OCI-LY3 (cell line): Measurements from ENCODE around the gene NFIA.

Experiments
- CTCF ChIP-seq: fragments of 200-600, 300-600 bp; sonication (generic); IDR thresholded peaks from 2 replicates; pipeline ENCODE4 v1.5.1; 2014; ENCODE audit warnings: antibody characterized with exemption, low read length, low read depth
- EZH2phosphoT487 ChIP-seq: fragments of 200-600 bp; shearing (Covaris generic); IDR thresholded peaks from 2 replicates; pipeline ENCODE4 v1.6.1; 2018; ENCODE audit warnings: antibody characterized with exemption, mixed run types, low read depth

- TF ChIP-seq CTCF (no peak), EZH2phosphoT487 (no peak)
Measured at GRCh38 chr1:61330571-61330970, 248.2 kb downstream of the NFIA start.
